Measurements from ENCODE around the gene NLRP10.

DNA sequence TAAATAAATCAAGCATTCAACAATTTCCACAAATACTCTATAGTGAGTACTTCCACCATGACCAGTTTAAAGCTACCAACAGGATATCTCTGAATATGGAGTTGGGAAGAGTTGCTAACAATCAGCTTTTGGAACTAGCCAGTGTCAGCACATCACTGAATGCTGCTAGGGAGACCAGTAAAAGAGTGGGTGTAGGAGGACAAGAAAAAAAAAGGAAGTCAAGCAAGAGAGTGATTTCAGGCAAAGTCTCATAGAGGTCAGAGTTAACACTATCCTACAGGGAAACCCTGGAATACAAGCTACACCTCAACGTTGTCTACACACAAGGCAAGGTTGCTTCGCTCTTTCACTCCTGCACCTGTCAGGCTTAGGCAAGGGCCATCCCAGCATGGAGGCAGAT is 46.1 kb upstream of the NLRP10 start:
- TF ChIP-seq, protein P1, sequence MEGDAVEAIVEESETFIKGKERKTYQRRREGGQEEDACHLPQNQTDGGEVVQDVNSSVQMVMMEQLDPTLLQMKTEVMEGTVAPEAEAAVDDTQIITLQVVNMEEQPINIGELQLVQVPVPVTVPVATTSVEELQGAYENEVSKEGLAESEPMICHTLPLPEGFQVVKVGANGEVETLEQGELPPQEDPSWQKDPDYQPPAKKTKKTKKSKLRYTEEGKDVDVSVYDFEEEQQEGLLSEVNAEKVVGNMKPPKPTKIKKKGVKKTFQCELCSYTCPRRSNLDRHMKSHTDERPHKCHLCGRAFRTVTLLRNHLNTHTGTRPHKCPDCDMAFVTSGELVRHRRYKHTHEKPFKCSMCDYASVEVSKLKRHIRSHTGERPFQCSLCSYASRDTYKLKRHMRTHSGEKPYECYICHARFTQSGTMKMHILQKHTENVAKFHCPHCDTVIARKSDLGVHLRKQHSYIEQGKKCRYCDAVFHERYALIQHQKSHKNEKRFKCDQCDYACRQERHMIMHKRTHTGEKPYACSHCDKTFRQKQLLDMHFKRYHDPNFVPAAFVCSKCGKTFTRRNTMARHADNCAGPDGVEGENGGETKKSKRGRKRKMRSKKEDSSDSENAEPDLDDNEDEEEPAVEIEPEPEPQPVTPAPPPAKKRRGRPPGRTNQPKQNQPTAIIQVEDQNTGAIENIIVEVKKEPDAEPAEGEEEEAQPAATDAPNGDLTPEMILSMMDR (IDR thresholded peaks at IDR 0.05; ENCODE audit: borderline replicate concordance, extremely low read depth, low read length, poor library complexity, severe bottlenecking), result no peak
- no peak for TF ChIP-seq EZH2 (IDR thresholded peaks at IDR 0.05; ENCODE audit: borderline replicate concordance, low read depth, low read length, severe bottlenecking)
